Endothelial cell of umbilical vein (primary cell): ENCODE measurements around the gene MAP3K21. TPM values are rescaled to one million over a fixed set of nuclear protein-coding genes. Genes with fewer than 3 reads are reported as not detected.

Experiments used
- BruUV-seq: library from RNA; stranded (reverse); fragments of 400-500 nt; replicated peaks from 2 replicates; lab custom pipeline; 2021; lab: Mats Ljungman, UMichigan
- CTCF ChIA-PET: fragments of 300-600, 350-600 bp; sonication (Branson Sonifier 250); formaldehyde crosslinking; loops from one replicate; lab custom pipeline; 2021; ENCODE audit warnings: antibody characterized with exemption, inconsistent platforms; lab: Charles Lee
- POLR2A ChIA-PET: fragments of 300-600, 350-600 bp; sonication (Branson Sonifier 250); formaldehyde crosslinking; loops from one replicate; lab custom pipeline; 2021; ENCODE audit warnings: antibody characterized with exemption, inconsistent platforms; lab: Charles Lee
- DNase-seq: peaks from one replicate; pipeline ENCODE4 v3.0.0-alpha.2; 2011; ENCODE audit warnings: low read depth, low spot score
- FAIRE-seq: peaks from 2 replicates; lab custom pipeline; 2011; peaks lifted over from hg19 to GRCh38; lab: Jason Lieb, UNC
- H2AFZ ChIP-seq: 2 replicates; pipeline ENCODE4 v1.6.0; 2012; ENCODE audit warnings: low read depth, low read length, control low read depth, inconsistent platforms
- H3K27ac ChIP-seq: 2 replicates; pipeline ENCODE4 v1.5.1; 2011; ENCODE audit warnings: low read depth, mild to moderate bottlenecking, control low read depth, low read length, moderate library complexity; ENCODE audit not compliant: insufficient read depth
- H3K27me3 ChIP-seq, 2 experiments: 2 replicates each; pipeline versions ENCODE4 v1.6.0 to v1.6.1; 2011; ENCODE audit warnings: low read length in 2 of 2, mixed read lengths in 1 of 2; ENCODE audit not compliant: control insufficient read depth in 2 of 2, insufficient read depth in 2 of 2
- H3K36me3 ChIP-seq, 2 experiments: 2 replicates in 1 of 2; 3 replicates in 1 of 2; pipeline ENCODE4 v1.5.1; 2011; ENCODE audit warnings: low read length in 2 of 2, mild to moderate bottlenecking in 1 of 2, moderate library complexity in 1 of 2; ENCODE audit not compliant: control insufficient read depth in 2 of 2, insufficient read depth in 2 of 2; ENCODE audit errors: extremely low read depth in 1 of 2
- H3K4me1 ChIP-seq: 3 replicates; pipeline ENCODE4 v1.5.1; 2011; ENCODE audit warnings: mild to moderate bottlenecking, low read length; ENCODE audit not compliant: control insufficient read depth, insufficient read depth; ENCODE audit errors: extremely low read depth
- H3K4me2 ChIP-seq: 2 replicates; pipeline ENCODE4 v1.6.1; 2011; ENCODE audit warnings: low read length, control low read depth, mixed read lengths; ENCODE audit not compliant: insufficient read depth
- H3K4me3 ChIP-seq, 3 experiments: fragments of 200-600 bp in 1 of 3; sonication (generic), shearing (Covaris generic) in 1 of 3; replicated peaks in 1 of 3; 2 replicates each; pipeline ENCODE4 v1.5.1; 2011 to 2016; ENCODE audit warnings: control low read depth in 3 of 3, low read length in 3 of 3, mild to moderate bottlenecking in 2 of 3, inconsistent platforms in 1 of 3, low read depth in 1 of 3, moderate library complexity in 1 of 3; ENCODE audit not compliant: insufficient read depth in 1 of 3
- H3K79me2 ChIP-seq: 2 replicates; pipeline ENCODE4 v1.6.0; 2012; ENCODE audit warnings: low read length, inconsistent platforms; ENCODE audit not compliant: control insufficient read depth, insufficient read depth
- H3K9ac ChIP-seq: replicated peaks from 2 replicates; pipeline ENCODE3; 2011; ENCODE audit warnings: low read length, control low read depth; ENCODE audit not compliant: insufficient read depth; ENCODE audit errors: extremely low read depth
- H3K9me1 ChIP-seq: replicated peaks from 3 replicates; pipeline ENCODE4 v1.6.0; 2011; ENCODE audit warnings: mild to moderate bottlenecking, low read length; ENCODE audit not compliant: control insufficient read depth, insufficient read depth; ENCODE audit errors: extremely low read depth
- H3K9me3 ChIP-seq: replicated peaks from 2 replicates; pipeline ENCODE4 v1.5.1; 2012; ENCODE audit warnings: low read length, inconsistent platforms; ENCODE audit not compliant: control insufficient read depth, insufficient read depth
- H4K20me1 ChIP-seq: replicated peaks from 2 replicates; pipeline ENCODE3; 2011; ENCODE audit warnings: mild to moderate bottlenecking, low read length; ENCODE audit not compliant: control insufficient read depth, insufficient read depth; ENCODE audit errors: extremely low read depth
- EZH2 ChIP-seq: IDR thresholded peaks from 2 replicates; pipeline ENCODE4 v1.6.1; 2012; ENCODE audit warnings: borderline replicate concordance, low read depth, mild to moderate bottlenecking, moderate library complexity, low read length, inconsistent platforms; ENCODE audit not compliant: severe bottlenecking
- FOS ChIP-seq: IDR thresholded peaks from 2 replicates; pipeline ENCODE4 v1.6.1; 2011; ENCODE audit warnings: mild to moderate bottlenecking, low read length, moderate library complexity, borderline replicate concordance; ENCODE audit not compliant: insufficient read depth
- GATA2 ChIP-seq: IDR thresholded peaks from 2 replicates; pipeline ENCODE4 v1.7.0; 2011; ENCODE audit warnings: low read depth, mild to moderate bottlenecking, moderate library complexity, mixed read lengths, low read length; ENCODE audit not compliant: insufficient read length, insufficient read depth
- JUN ChIP-seq: IDR thresholded peaks from 2 replicates; pipeline ENCODE4 v1.6.1; 2011; ENCODE audit warnings: borderline replicate concordance, low read depth; ENCODE audit not compliant: insufficient read length, insufficient read depth
- MYC ChIP-seq: IDR thresholded peaks from one replicate; pipeline ENCODE4 v1.6.1; 2011; ENCODE audit warnings: mild to moderate bottlenecking, low read depth, low read length
- POLR2A ChIP-seq: IDR thresholded peaks from 2 replicates; pipeline ENCODE4 v1.6.1; 2012; ENCODE audit warnings: low read depth, mild to moderate bottlenecking, control low read depth, low read length
- POLR2AphosphoS5 ChIP-seq: IDR thresholded peaks from 2 replicates; pipeline ENCODE4 v1.6.1; 2012; ENCODE audit warnings: low read depth, mild to moderate bottlenecking, control low read depth, low read length, moderate library complexity; ENCODE audit not compliant: insufficient read depth
- dilution Hi-C: fragments of 300-500 bp; cut with MboI; formaldehyde crosslinking; loops from one replicate; pipeline ENCODE4 v1.15.0; 2019; ENCODE audit warnings: low sequenced_read_pairs; ENCODE audit not compliant: extremely low pct_ligation_motif_present
- intact Hi-C: fragments of 100-400 bp; cut with micrococcal nuclease; formaldehyde crosslinking; loops from one replicate; pipeline ENCODE4 v1.10.0; 2022
- polyA plus RNA-seq, 4 experiments: library from polyadenylated mRNA; depleted of rRNA in 3 of 4; stranded (reverse) in 3 of 4; unstranded in 1 of 4; fragments of >200 nt; gene quantifications; 2 replicates each; pipeline versions ENCODE4 v1.2.1 to v1.2.3, GENCODE V29; 2011 to 2012; ENCODE audit warnings: missing spikeins in 1 of 4
- total RNA-seq: library from RNA; stranded (reverse); gene quantifications from 2 replicates; pipeline ENCODE4 v1.2.3, GENCODE V29; 2021
- TF ChIP-seq, protein P1 (sequence below): IDR thresholded peaks from 2 replicates; pipeline ENCODE4 v1.6.1; 2011; ENCODE audit not compliant: insufficient read depth, insufficient read length
- TF ChIP-seq, protein P2 (sequence below), 2 donors: IDR thresholded peaks; 1 replicate in 1 of 2; 2 replicates in 1 of 2; pipeline ENCODE4 v1.5.1; 2011; ENCODE audit warnings: low read length in 2 of 2, mild to moderate bottlenecking in 2 of 2, moderate library complexity in 2 of 2, control low read depth in 1 of 2, inconsistent platforms in 1 of 2, low read depth in 1 of 2; ENCODE audit not compliant: insufficient read depth in 1 of 2; ENCODE audit errors: extremely low read depth in 1 of 2

Gene MAP3K21
- total and polyA plus RNA-seq, 2 donors (not counting 3 experiments of a cell fraction or from before 2014, with no cell fraction given) = 0.65 to 0.95 TPM

DNA sequence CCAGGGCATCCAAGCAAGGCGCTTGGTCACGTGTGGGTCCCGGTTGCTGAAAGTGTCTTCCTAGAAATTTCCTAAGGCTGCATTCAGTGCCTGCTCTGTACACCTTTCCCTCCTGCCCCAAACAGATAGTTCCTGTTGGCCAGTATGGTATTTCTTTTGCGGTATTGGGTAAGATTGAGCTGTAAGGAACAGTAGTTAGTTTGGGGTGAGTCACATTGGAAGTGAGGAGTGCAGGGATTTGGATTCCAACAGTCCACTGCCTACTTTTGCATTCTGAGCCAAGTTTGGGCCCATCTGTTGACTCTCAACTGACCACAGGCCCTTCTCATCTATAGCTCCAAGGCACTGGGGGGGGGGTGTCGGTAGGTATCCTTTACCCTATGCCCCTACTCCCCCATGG, 83.4 kb downstream of the MAP3K21 start:
- dilution Hi-C loops = no loop called here
- no peaks in the 10 kb centered on the region for H3K9me1 ChIP-seq
- no peaks in the 10 kb centered on the region for H3K79me2 ChIP-seq
- ChIA-PET POLR2A (no interaction called here), CTCF (no interaction called here)
- H2AFZ ChIP-seq = no peak overlapping the region
- H3K27ac ChIP-seq = no peak overlapping the region
- H3K36me3 ChIP-seq = no peaks in the 10 kb centered on the region
- no peak overlapping the region for H3K9ac ChIP-seq
- H3K9me3 ChIP-seq = no peaks in the 10 kb centered on the region
- no TSS peak for BruUV-seq
- H3K4me2 ChIP-seq = no peak overlapping the region
- no peaks in the 10 kb centered on the region for H3K27me3 ChIP-seq
- no peak for DNase-seq
- H3K4me3 ChIP-seq = no peak overlapping the region
- FAIRE-seq = no peak
- intact Hi-C loops = no loop called here
- H4K20me1 ChIP-seq = no peaks in the 10 kb centered on the region
- no peak for TF ChIP-seq MYC
- TF ChIP-seq GATA2 = no peak
- no peak for TF ChIP-seq FOS
- TF ChIP-seq, protein P1, sequence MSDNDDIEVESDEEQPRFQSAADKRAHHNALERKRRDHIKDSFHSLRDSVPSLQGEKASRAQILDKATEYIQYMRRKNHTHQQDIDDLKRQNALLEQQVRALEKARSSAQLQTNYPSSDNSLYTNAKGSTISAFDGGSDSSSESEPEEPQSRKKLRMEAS = no peak
- TF ChIP-seq, protein P2, sequence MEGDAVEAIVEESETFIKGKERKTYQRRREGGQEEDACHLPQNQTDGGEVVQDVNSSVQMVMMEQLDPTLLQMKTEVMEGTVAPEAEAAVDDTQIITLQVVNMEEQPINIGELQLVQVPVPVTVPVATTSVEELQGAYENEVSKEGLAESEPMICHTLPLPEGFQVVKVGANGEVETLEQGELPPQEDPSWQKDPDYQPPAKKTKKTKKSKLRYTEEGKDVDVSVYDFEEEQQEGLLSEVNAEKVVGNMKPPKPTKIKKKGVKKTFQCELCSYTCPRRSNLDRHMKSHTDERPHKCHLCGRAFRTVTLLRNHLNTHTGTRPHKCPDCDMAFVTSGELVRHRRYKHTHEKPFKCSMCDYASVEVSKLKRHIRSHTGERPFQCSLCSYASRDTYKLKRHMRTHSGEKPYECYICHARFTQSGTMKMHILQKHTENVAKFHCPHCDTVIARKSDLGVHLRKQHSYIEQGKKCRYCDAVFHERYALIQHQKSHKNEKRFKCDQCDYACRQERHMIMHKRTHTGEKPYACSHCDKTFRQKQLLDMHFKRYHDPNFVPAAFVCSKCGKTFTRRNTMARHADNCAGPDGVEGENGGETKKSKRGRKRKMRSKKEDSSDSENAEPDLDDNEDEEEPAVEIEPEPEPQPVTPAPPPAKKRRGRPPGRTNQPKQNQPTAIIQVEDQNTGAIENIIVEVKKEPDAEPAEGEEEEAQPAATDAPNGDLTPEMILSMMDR (IDR thresholded peaks at IDR 0.05; ENCODE audit: extremely low read depth in 1 of 2, insufficient read depth in 1 of 2, low read depth in 1 of 2, low read length in 2 of 2) = no peak
- TF ChIP-seq POLR2A = no peak
- no peak for TF ChIP-seq POLR2AphosphoS5
- no peak for TF ChIP-seq JUN
- no peak for TF ChIP-seq EZH2
- no peaks in the 10 kb centered on the region for H3K4me1 ChIP-seq
